ENCODE results near the gene PLSCR4.
"Not testable (repeated sequence)": the region's sequence is repeated elsewhere in the genome, so short reads cannot be mapped to it uniquely, and the experiment has no call there.

PLSCR4 gene

GRCh38 chr3:146271180-146271579 lies 20.3 kb upstream of the PLSCR4 start:
- Histone ChIP-seq H3K36me3 (ENCODE audit: control insufficient read depth in 1 of 2, insufficient read depth in 2 of 2, low read length in 2 of 2) (no peaks in the 10 kb centered on the region), H3K27me3 (ENCODE audit: low read depth, low read length) (no peaks in the 10 kb centered on the region), H3K9me3 (ENCODE audit: control insufficient read depth in 1 of 2, low read length in 2 of 2) (no peaks in the 10 kb centered on the region), H3K4me3 (ENCODE audit: low read depth in 1 of 2, low read length in 2 of 2) (no peak overlapping the region), H3K4me1 (ENCODE audit: control insufficient read depth in 1 of 2, insufficient read depth in 2 of 2, low read length in 2 of 2) (no peaks in the 10 kb centered on the region), H3K27ac (ENCODE audit: low read length) (no peak overlapping the region)

GRCh38 chr3:146269271-146269670 lies 18.4 kb upstream of the PLSCR4 start:
- Histone ChIP-seq H3K9me3 (ENCODE audit: control insufficient read depth in 1 of 2, low read length in 2 of 2) (no peaks in the 10 kb centered on the region), H3K36me3 (ENCODE audit: control insufficient read depth in 1 of 2, insufficient read depth in 2 of 2, low read length in 2 of 2) (no peaks in the 10 kb centered on the region), H3K27me3 (ENCODE audit: low read depth, low read length) (no peaks in the 10 kb centered on the region), H3K27ac (ENCODE audit: low read length) (no peak overlapping the region), H3K4me1 (ENCODE audit: control insufficient read depth in 1 of 2, insufficient read depth in 2 of 2, low read length in 2 of 2) (no peaks in the 10 kb centered on the region), H3K4me3 (ENCODE audit: low read depth in 1 of 2, low read length in 2 of 2) (no peak overlapping the region)

- no peak overlapping the region for H3K4me3 ChIP-seq (ENCODE audit: low read depth in 1 of 2, low read length in 2 of 2)
- no peaks in the 10 kb centered on the region for H3K36me3 ChIP-seq (ENCODE audit: control insufficient read depth in 1 of 2, insufficient read depth in 2 of 2, low read length in 2 of 2)
- no peaks in the 10 kb centered on the region for H3K4me1 ChIP-seq (ENCODE audit: control insufficient read depth in 1 of 2, insufficient read depth in 2 of 2, low read length in 2 of 2)
- no peaks in the 10 kb centered on the region for H3K27me3 ChIP-seq (ENCODE audit: low read depth, low read length)
- no peak overlapping the region for H3K27ac ChIP-seq (ENCODE audit: low read length)
- no peaks in the 10 kb centered on the region for H3K9me3 ChIP-seq (ENCODE audit: control insufficient read depth in 1 of 2, low read length in 2 of 2)
These were observed 17.8 kb upstream of the PLSCR4 start for GRCh38 chr3:146268535-146269219.

- Histone ChIP-seq H3K27me3 (ENCODE audit: low read depth, low read length) (no peaks in the 10 kb centered on the region), H3K9me3 (ENCODE audit: control insufficient read depth in 1 of 2, low read length in 2 of 2) (no peaks in the 10 kb centered on the region), H3K27ac (ENCODE audit: low read length) (no peak overlapping the region), H3K4me3 (ENCODE audit: low read depth in 1 of 2, low read length in 2 of 2) (no peak overlapping the region), H3K4me1 (ENCODE audit: control insufficient read depth in 1 of 2, insufficient read depth in 2 of 2, low read length in 2 of 2) (no peaks in the 10 kb centered on the region), H3K36me3 (ENCODE audit: control insufficient read depth in 1 of 2, insufficient read depth in 2 of 2, low read length in 2 of 2) (no peaks in the 10 kb centered on the region)
These were observed 14.8 kb upstream of the PLSCR4 start for GRCh38 chr3:146265720-146266119.

- Histone ChIP-seq H3K27ac (ENCODE audit: low read length) (no peak overlapping the region), H3K9me3 (ENCODE audit: control insufficient read depth in 1 of 2, low read length in 2 of 2) (no peaks in the 10 kb centered on the region), H3K27me3 (ENCODE audit: low read depth, low read length) (no peaks in the 10 kb centered on the region), H3K4me1 (ENCODE audit: control insufficient read depth in 1 of 2, insufficient read depth in 2 of 2, low read length in 2 of 2) (no peaks in the 10 kb centered on the region), H3K4me3 (ENCODE audit: low read depth in 1 of 2, low read length in 2 of 2) (no peak overlapping the region), H3K36me3 (ENCODE audit: control insufficient read depth in 1 of 2, insufficient read depth in 2 of 2, low read length in 2 of 2) (no peaks in the 10 kb centered on the region)
These were observed 11.6 kb upstream of the PLSCR4 start for GRCh38 chr3:146262371-146263110.

GRCh38 chr3:146259880-146260589 lies 9.1 kb upstream of the PLSCR4 start:
- no peak overlapping the region for H3K4me3 ChIP-seq (ENCODE audit: low read depth in 1 of 2, low read length in 2 of 2)
- H3K27me3 ChIP-seq (ENCODE audit: low read depth, low read length) = no peaks in the 10 kb centered on the region
- no peaks in the 10 kb centered on the region for H3K9me3 ChIP-seq (ENCODE audit: control insufficient read depth in 1 of 2, low read length in 2 of 2)
- H3K36me3 ChIP-seq (ENCODE audit: control insufficient read depth in 1 of 2, insufficient read depth in 2 of 2, low read length in 2 of 2) = no peaks in the 10 kb centered on the region
- no peaks in the 10 kb centered on the region for H3K4me1 ChIP-seq (ENCODE audit: control insufficient read depth in 1 of 2, insufficient read depth in 2 of 2, low read length in 2 of 2)
- H3K27ac ChIP-seq (ENCODE audit: low read length) = no peak overlapping the region

- H3K4me3 ChIP-seq (ENCODE audit: low read depth in 1 of 2, low read length in 2 of 2) = no peak overlapping the region
- no peaks in the 10 kb centered on the region for H3K36me3 ChIP-seq (ENCODE audit: control insufficient read depth in 1 of 2, insufficient read depth in 2 of 2, low read length in 2 of 2)
- no peak overlapping the region for H3K27ac ChIP-seq (ENCODE audit: low read length)
- H3K9me3 ChIP-seq (ENCODE audit: control insufficient read depth in 1 of 2, low read length in 2 of 2) = no peaks in the 10 kb centered on the region
- peaks cover 0 to 1% of the 10 kb centered on the region in 2 donors for H3K4me1 ChIP-seq (ENCODE audit: control insufficient read depth in 1 of 2, insufficient read depth in 2 of 2, low read length in 2 of 2)
- no peaks in the 10 kb centered on the region for H3K27me3 ChIP-seq (ENCODE audit: low read depth, low read length)
These were observed 6.1 kb upstream of the PLSCR4 start for GRCh38 chr3:146256851-146257486.

GRCh38 chr3:146252445-146252844 lies 1.5 kb upstream of the PLSCR4 start:
- Histone ChIP-seq H3K4me1 (ENCODE audit: control insufficient read depth in 1 of 2, insufficient read depth in 2 of 2, low read length in 2 of 2) (peaks cover 0 to 21% of the 10 kb centered on the region in 2 donors), H3K27ac (ENCODE audit: low read length) (peak overlapping the region; percentile 46)
- H3K9me3 ChIP-seq (ENCODE audit: control insufficient read depth in 1 of 2, low read length in 2 of 2); H3K27me3 ChIP-seq (ENCODE audit: low read depth, low read length); H3K36me3 ChIP-seq (ENCODE audit: control insufficient read depth in 1 of 2, insufficient read depth in 2 of 2, low read length in 2 of 2); H3K4me3 ChIP-seq (ENCODE audit: low read depth in 1 of 2, low read length in 2 of 2): not testable (repeated sequence)

- Histone ChIP-seq H3K9me3 (ENCODE audit: control insufficient read depth in 1 of 2, low read length in 2 of 2) (no peaks in the 10 kb centered on the region), H3K36me3 (ENCODE audit: control insufficient read depth in 1 of 2, insufficient read depth in 2 of 2, low read length in 2 of 2) (no peaks in the 10 kb centered on the region), H3K27me3 (ENCODE audit: low read depth, low read length) (no peaks in the 10 kb centered on the region), H3K4me1 (ENCODE audit: control insufficient read depth in 1 of 2, insufficient read depth in 2 of 2, low read length in 2 of 2) (peaks cover 0 to 29% of the 10 kb centered on the region in 2 donors), H3K4me3 (ENCODE audit: low read depth in 1 of 2, low read length in 2 of 2) (peak overlapping the region; percentile 49 to 95), H3K27ac (ENCODE audit: low read length) (peak overlapping the region; percentile 87)
These were observed 984 bp downstream of the PLSCR4 start for GRCh38 chr3:146249921-146250320.

GRCh38 chr3:146247911-146248310 lies 3.0 kb downstream of the PLSCR4 start:
- Histone ChIP-seq H3K9me3 (ENCODE audit: control insufficient read depth in 1 of 2, low read length in 2 of 2) (no peaks in the 10 kb centered on the region), H3K27ac (ENCODE audit: low read length) (no peak overlapping the region), H3K36me3 (ENCODE audit: control insufficient read depth in 1 of 2, insufficient read depth in 2 of 2, low read length in 2 of 2) (no peaks in the 10 kb centered on the region), H3K4me1 (ENCODE audit: control insufficient read depth in 1 of 2, insufficient read depth in 2 of 2, low read length in 2 of 2) (peaks cover 0 to 29% of the 10 kb centered on the region in 2 donors), H3K27me3 (ENCODE audit: low read depth, low read length) (no peaks in the 10 kb centered on the region), H3K4me3 (ENCODE audit: low read depth in 1 of 2, low read length in 2 of 2) (no peak overlapping the region)

- Histone ChIP-seq H3K36me3 (ENCODE audit: control insufficient read depth in 1 of 2, insufficient read depth in 2 of 2, low read length in 2 of 2) (peaks cover 0 to 4% of the 10 kb centered on the region in 2 donors), H3K4me1 (ENCODE audit: control insufficient read depth in 1 of 2, insufficient read depth in 2 of 2, low read length in 2 of 2) (peaks cover 0 to 24% of the 10 kb centered on the region in 2 donors), H3K4me3 (ENCODE audit: low read depth in 1 of 2, low read length in 2 of 2) (no peak overlapping the region), H3K27me3 (ENCODE audit: low read depth, low read length) (no peaks in the 10 kb centered on the region), H3K9me3 (ENCODE audit: control insufficient read depth in 1 of 2, low read length in 2 of 2) (no peaks in the 10 kb centered on the region), H3K27ac (ENCODE audit: low read length) (no peak overlapping the region)
These were observed 4.4 kb downstream of the PLSCR4 start for GRCh38 chr3:146246526-146246925.

All from muscle layer of duodenum (tissue), 2 donors.